HEK293 (cell line): ENCODE results near the gene MAPKAP1.

Experiments used
- CTCF ChIA-PET: fragments of 350-600 bp; formaldehyde crosslinking; extraction: SDS; loops from one replicate; lab custom pipeline; 2021; ENCODE audit warnings: antibody characterized with exemption; lab: Yijun Ruan, JAX
- POLR2A ChIA-PET: fragments of 300-600 bp; formaldehyde crosslinking; extraction: SDS; loops from one replicate; lab custom pipeline; 2020; ENCODE audit warnings: antibody characterized with exemption, inconsistent platforms; lab: Yijun Ruan, JAX
- H3K27ac ChIP-seq: fragments of 200-500 bp; sonication (Bioruptor generic); 2 replicates; pipeline ENCODE4 v1.5.1; 2014; ENCODE audit warnings: low read depth, low read length, control low read depth, inconsistent platforms; ENCODE audit errors: extremely low read depth
- H3K36me3 ChIP-seq, 2 experiments: fragments of 200-500 bp in 1 of 2; sonication (Bioruptor generic) in 1 of 2; 1 replicate in 1 of 2; 2 replicates in 1 of 2; pipeline ENCODE4 v1.5.1; 2014 to 2017; ENCODE audit warnings: inconsistent platforms in 2 of 2, low read length in 2 of 2; ENCODE audit not compliant: control insufficient read depth in 2 of 2, insufficient read depth in 1 of 2
- H3K4me1 ChIP-seq: fragments of 200-500 bp; sonication (Bioruptor generic); 2 replicates; pipeline ENCODE4 v1.5.1; 2014; ENCODE audit warnings: mild to moderate bottlenecking, low read length, inconsistent platforms; ENCODE audit not compliant: control insufficient read depth, insufficient read depth
- H3K4me3 ChIP-seq: 2 replicates; pipeline ENCODE4 v1.5.1; 2011; ENCODE audit warnings: low read depth, mild to moderate bottlenecking, control low read depth, low read length, moderate library complexity
- H3K9me3 ChIP-seq: fragments of 200-500 bp; sonication (Bioruptor generic); 2 replicates; pipeline ENCODE4 v1.5.1; 2014; ENCODE audit warnings: low read depth, low read length, inconsistent platforms; ENCODE audit not compliant: control insufficient read depth, insufficient read depth
- AEBP2 ChIP-seq: fragments of 450-650 bp; formaldehyde crosslinking; IDR thresholded peaks from 2 replicates; pipeline ENCODE4 v1.5.1; 2016; ENCODE audit warnings: missing biosample characterization, missing genetic modification characterization, borderline replicate concordance
- GLI4 ChIP-seq: fragments of 450-650 bp; formaldehyde crosslinking; IDR thresholded peaks from 2 replicates; pipeline ENCODE4 v1.5.1; 2016; ENCODE audit warnings: missing biosample characterization, missing genetic modification characterization
- GLIS1 ChIP-seq: fragments of 450-650 bp; formaldehyde crosslinking; IDR thresholded peaks from 2 replicates; pipeline ENCODE4 v1.5.1; 2016; ENCODE audit warnings: missing biosample characterization, missing genetic modification characterization
- KLF9 ChIP-seq: fragments of 450-650 bp; formaldehyde crosslinking; IDR thresholded peaks from 2 replicates; pipeline ENCODE4 v1.5.1; 2016; ENCODE audit warnings: missing biosample characterization, missing genetic modification characterization, low read depth
- PATZ1 ChIP-seq: fragments of 450-650 bp; formaldehyde crosslinking; IDR thresholded peaks from 2 replicates; pipeline ENCODE4 v1.5.1; 2016; ENCODE audit warnings: missing biosample characterization, missing genetic modification characterization
- PRDM6 ChIP-seq: fragments of 450-650 bp; formaldehyde crosslinking; IDR thresholded peaks from 2 replicates; pipeline ENCODE4 v1.5.1; 2017; ENCODE audit warnings: missing biosample characterization, missing genetic modification characterization
- YY2 ChIP-seq: fragments of 450-650 bp; formaldehyde crosslinking; IDR thresholded peaks from 2 replicates; pipeline ENCODE4 v1.5.1; 2016; ENCODE audit warnings: missing biosample characterization, missing genetic modification characterization
- ZBTB17 ChIP-seq: fragments of 450-650 bp; formaldehyde crosslinking; IDR thresholded peaks from 2 replicates; pipeline ENCODE4 v1.5.1; 2016; ENCODE audit warnings: missing biosample characterization, missing genetic modification characterization
- ZFHX2 ChIP-seq: fragments of 450-650 bp; formaldehyde crosslinking; conservative IDR thresholded peaks from 2 replicates; pipeline ENCODE4 v1.5.1; 2016; ENCODE audit warnings: missing biosample characterization, missing genetic modification characterization
- ZFP69B ChIP-seq: fragments of 450-650 bp; formaldehyde crosslinking; IDR thresholded peaks from 2 replicates; pipeline ENCODE4 v1.5.1; 2016; ENCODE audit warnings: missing biosample characterization, missing genetic modification characterization
- ZNF132 ChIP-seq: fragments of 450-650 bp; formaldehyde crosslinking; IDR thresholded peaks from 2 replicates; pipeline ENCODE4 v1.5.1; 2017; ENCODE audit warnings: missing biosample characterization, missing genetic modification characterization, borderline replicate concordance
- ZNF157 ChIP-seq: fragments of 450-650 bp; formaldehyde crosslinking; IDR thresholded peaks from 2 replicates; pipeline ENCODE4 v1.5.1; 2016; ENCODE audit warnings: missing biosample characterization, missing genetic modification characterization
- ZNF221 ChIP-seq: fragments of 450-650 bp; formaldehyde crosslinking; IDR thresholded peaks from 2 replicates; pipeline ENCODE4 v1.5.1; 2017; ENCODE audit warnings: missing biosample characterization, missing genetic modification characterization, borderline replicate concordance
- ZNF248 ChIP-seq: fragments of 450-650 bp; formaldehyde crosslinking; IDR thresholded peaks from 2 replicates; pipeline ENCODE4 v1.5.1; 2017; ENCODE audit warnings: missing biosample characterization, missing genetic modification characterization
- ZNF324 ChIP-seq: fragments of 450-650 bp; formaldehyde crosslinking; IDR thresholded peaks from 2 replicates; pipeline ENCODE4 v1.5.1; 2016; ENCODE audit warnings: missing biosample characterization, missing genetic modification characterization
- ZNF335 ChIP-seq: fragments of 450-650 bp; formaldehyde crosslinking; conservative IDR thresholded peaks from 2 replicates; pipeline ENCODE4 v1.5.1; 2016; ENCODE audit warnings: missing biosample characterization, missing genetic modification characterization
- ZNF416 ChIP-seq: fragments of 450-650 bp; formaldehyde crosslinking; IDR thresholded peaks from 2 replicates; pipeline ENCODE4 v1.5.1; 2016; ENCODE audit warnings: missing biosample characterization, missing genetic modification characterization
- ZNF48 ChIP-seq: fragments of 450-650 bp; formaldehyde crosslinking; IDR thresholded peaks from 2 replicates; pipeline ENCODE4 v1.5.1; 2016; ENCODE audit warnings: missing biosample characterization, missing genetic modification characterization
- ZNF529 ChIP-seq: fragments of 450-650 bp; formaldehyde crosslinking; IDR thresholded peaks from 2 replicates; pipeline ENCODE4 v1.5.1; 2017; ENCODE audit warnings: missing genetic modification characterization, missing biosample characterization; ENCODE audit not compliant: insufficient replicate concordance
- ZNF561 ChIP-seq: fragments of 450-650 bp; IDR thresholded peaks from 2 replicates; pipeline ENCODE4 v1.5.1; 2018; ENCODE audit warnings: missing biosample characterization, missing genetic modification characterization, borderline replicate concordance
- ZNF610 ChIP-seq: fragments of 450-650 bp; formaldehyde crosslinking; IDR thresholded peaks from 2 replicates; pipeline ENCODE4 v1.5.1; 2016; ENCODE audit warnings: missing biosample characterization, missing genetic modification characterization, borderline replicate concordance
- ZNF776 ChIP-seq: fragments of 450-650 bp; formaldehyde crosslinking; IDR thresholded peaks from 2 replicates; pipeline ENCODE4 v1.5.0; 2017; ENCODE audit warnings: missing biosample characterization, missing genetic modification characterization, borderline replicate concordance
- ZXDB ChIP-seq: fragments of 450-650 bp; formaldehyde crosslinking; IDR thresholded peaks from 2 replicates; pipeline ENCODE4 v1.5.1; 2016; ENCODE audit warnings: missing biosample characterization, missing genetic modification characterization

MAPKAP1 gene

GRCh38 chr9:125537442-125538091 lies 169.4 kb downstream of the MAPKAP1 start:
- Histone ChIP-seq H3K4me1 (peaks cover 36% of the 10 kb centered on the region), H3K36me3 (no peaks in the 10 kb centered on the region), H3K9me3 (no peaks in the 10 kb centered on the region), H3K27ac (no peak overlapping the region), H3K4me3 (no peak overlapping the region)
- CTCF ChIA-PET: interaction anchor here (0.7 to 3.6 kb wide), 2 partner anchors 21 to 1123 kb away, joined by 3 to 15 read pairs; no protein-coding TSS in a partner anchor
- TF ChIP-seq ZNF248 (tag by site-specific recombination) (no peak), ZNF335 (tag by site-specific recombination) (0 out of 2 replicates have a peak, but pooled peaks have one; percentile 29), ZNF416 (tag by site-specific recombination) (no peak), ZFHX2 (tag by site-specific recombination) (no peak)
- TF ChIP-seq, all 188 proteins: peak for 1
- POLR2A ChIA-PET: no interaction called here

GRCh38 chr9:125536776-125537175 lies 170.2 kb downstream of the MAPKAP1 start:
- H3K4me3 ChIP-seq: no peak overlapping the region
- CTCF ChIA-PET: interaction anchor here (0.6 to 3.6 kb wide), 3 partner anchors 22 to 304 kb away, joined by 3 to 15 read pairs (median 3); no protein-coding TSS in a partner anchor
- no peak overlapping the region for H3K27ac ChIP-seq
- H3K36me3 ChIP-seq: no peaks in the 10 kb centered on the region
- TF ChIP-seq ZNF132 (tag by site-specific recombination): no peak
- peak; percentile 37; the same call in 1 of the 2 replicates for TF ChIP-seq PRDM6 (tag by site-specific recombination)
- no peak for TF ChIP-seq PATZ1
- peaks cover 28% of the 10 kb centered on the region for H3K4me1 ChIP-seq
- POLR2A ChIA-PET: no interaction called here
- no peaks in the 10 kb centered on the region for H3K9me3 ChIP-seq

- no peaks in the 10 kb centered on the region for H3K36me3 ChIP-seq
- peaks cover 25% of the 10 kb centered on the region for H3K4me1 ChIP-seq
- ChIA-PET CTCF (interaction anchor here (0.6 to 3.6 kb wide), 5 partner anchors 12 to 305 kb away, joined by 3 to 15 read pairs (median 3); no protein-coding TSS in a partner anchor), POLR2A (no interaction called here)
- no peaks in the 10 kb centered on the region for H3K9me3 ChIP-seq
- H3K27ac ChIP-seq: no peak overlapping the region
- H3K4me3 ChIP-seq: no peak overlapping the region
- TF ChIP-seq ZNF221 (tag by site-specific recombination) (no peak), ZNF529 (tag by site-specific recombination) (no peak), ZNF324 (tag by site-specific recombination) (no peak), ZNF48 (tag by site-specific recombination) (no peak), ZBTB17 (tag by site-specific recombination) (peak; percentile 51), GLIS1 (no peak), ZNF610 (tag by site-specific recombination) (no peak), ZFP69B (tag by site-specific recombination) (no peak), PATZ1 (no peak), ZXDB (tag by site-specific recombination) (no peak), YY2 (tag by site-specific recombination) (no peak), AEBP2 (no peak), ZNF561 (no peak), GLI4 (no peak), KLF9 (tag by site-specific recombination) (no peak), ZNF776 (tag by site-specific recombination) (no peak), ZNF157 (tag by site-specific recombination) (no peak)
These were observed 170.7 kb downstream of the MAPKAP1 start for GRCh38 chr9:125536167-125536772.
